WTC11 (cell line): Measurements from ENCODE around the gene NAT8L. TPM values are rescaled to one million over a fixed set of nuclear protein-coding genes. Genes with fewer than 3 reads are reported as not detected.

Experiments
- ATAC-seq: fragments of 200-7000 bp; cut with Tn5 transposase; 2 replicates; pipeline ENCODE4 v1.10.0; 2021; ENCODE audit warnings: mild to moderate bottlenecking, moderate library complexity
- CTCF ChIA-PET: fragments of 300-600 bp; sonication (Branson Sonifier 250); formaldehyde crosslinking; loops from one replicate; lab custom pipeline; 2021; ENCODE audit warnings: antibody characterized with exemption; lab: Charles Lee
- POLR2A ChIA-PET: fragments of 350-600 bp; sonication (Branson Sonifier 250); formaldehyde crosslinking; loops from one replicate; lab custom pipeline; 2021; ENCODE audit warnings: antibody characterized with exemption; lab: Charles Lee
- DNase-seq: peaks from one replicate; pipeline ENCODE4 v3.0.0; 2021; ENCODE audit warnings: low spot score
- H3K27ac Mint-ChIP-seq: 2 replicates; pipeline ENCODE4 v1.8.0; 2021; ENCODE audit warnings: mixed read lengths
- H3K27me3 Mint-ChIP-seq: 2 replicates; pipeline ENCODE4 v1.8.0; 2021; ENCODE audit warnings: low read depth, mild to moderate bottlenecking, moderate library complexity, mixed read lengths
- H3K36me3 Mint-ChIP-seq: 2 replicates; pipeline ENCODE4 v1.8.0; 2021; ENCODE audit warnings: mixed read lengths
- H3K4me1 Mint-ChIP-seq: 2 replicates; pipeline ENCODE4 v1.8.0; 2022; ENCODE audit warnings: mixed read lengths
- H3K4me3 Mint-ChIP-seq: 2 replicates; pipeline ENCODE4 v1.8.0; 2021; ENCODE audit warnings: mild to moderate bottlenecking, moderate library complexity, mixed read lengths
- H3K9me3 Mint-ChIP-seq: 2 replicates; pipeline ENCODE4 v1.8.0; 2021; ENCODE audit warnings: mixed read lengths
- AR ChIP-seq: fragments of 250-450 bp; sonication (Bioruptor Pico); IDR thresholded peaks from 2 replicates; pipeline ENCODE4 v1.9.0; 2021; ENCODE audit warnings: mild to moderate bottlenecking
- ATF1 ChIP-seq: sonication (generic); formaldehyde crosslinking; IDR thresholded peaks from 2 replicates; pipeline ENCODE4 v1.8.1; 2023; ENCODE audit warnings: mild to moderate bottlenecking, moderate library complexity, missing genetic modification reagents
- CBFB ChIP-seq: sonication (generic); formaldehyde crosslinking; IDR thresholded peaks from 2 replicates; pipeline ENCODE4 v1.8.1; 2022; ENCODE audit warnings: mild to moderate bottlenecking, low read depth, missing genetic modification reagents
- CREB1 ChIP-seq: sonication (generic); formaldehyde crosslinking; IDR thresholded peaks from 2 replicates; pipeline ENCODE4 v1.8.0; 2023; ENCODE audit warnings: mild to moderate bottlenecking, missing genetic modification reagents
- FOXP1 ChIP-seq: sonication (generic); formaldehyde crosslinking; IDR thresholded peaks from 2 replicates; pipeline ENCODE4 v1.8.0; 2022; ENCODE audit warnings: missing genetic modification reagents, mild to moderate bottlenecking, moderate library complexity, borderline replicate concordance
- GABPB1 ChIP-seq: sonication (generic); formaldehyde crosslinking; IDR thresholded peaks from 2 replicates; pipeline ENCODE4 v1.8.1; 2023; ENCODE audit warnings: mild to moderate bottlenecking, missing genetic modification reagents
- GRHL2 ChIP-seq: fragments of 250-450 bp; sonication (Bioruptor Pico); IDR thresholded peaks from 2 replicates; pipeline ENCODE4 v1.8.0; 2022; ENCODE audit warnings: mild to moderate bottlenecking, moderate library complexity; ENCODE audit not compliant: insufficient replicate concordance, severe bottlenecking
- JUN ChIP-seq: sonication (generic); formaldehyde crosslinking; IDR thresholded peaks from 2 replicates; pipeline ENCODE4 v1.8.0; 2023; ENCODE audit warnings: mild to moderate bottlenecking, missing genetic modification reagents
- NFATC4 ChIP-seq: fragments of 250-450 bp; sonication (Bioruptor Pico); IDR thresholded peaks from 2 replicates; pipeline ENCODE4 v1.9.0; 2021; ENCODE audit warnings: mild to moderate bottlenecking
- PRRX2 ChIP-seq: fragments of 250-450 bp; sonication (Bioruptor Pico); IDR thresholded peaks from 2 replicates; pipeline ENCODE4 v1.8.0; 2021; ENCODE audit warnings: mild to moderate bottlenecking
- SOX15 ChIP-seq: fragments of 250-450 bp; sonication (Bioruptor Pico); IDR thresholded peaks from 2 replicates; pipeline ENCODE4 v1.9.0; 2021; ENCODE audit warnings: mild to moderate bottlenecking
- STAT6 ChIP-seq: sonication (generic); formaldehyde crosslinking; conservative IDR thresholded peaks from 2 replicates; pipeline ENCODE4 v1.8.1; 2023; ENCODE audit warnings: mild to moderate bottlenecking, low read depth, missing genetic modification reagents, moderate library complexity
- TEAD1 ChIP-seq: sonication (generic); formaldehyde crosslinking; IDR thresholded peaks from 2 replicates; pipeline ENCODE4 v1.8.0; 2022; ENCODE audit warnings: mild to moderate bottlenecking, missing genetic modification reagents
- TEAD4 ChIP-seq: sonication (generic); formaldehyde crosslinking; IDR thresholded peaks from 2 replicates; pipeline ENCODE4 v1.8.0; 2022; ENCODE audit warnings: mild to moderate bottlenecking, missing genetic modification reagents
- USF2 ChIP-seq: sonication (generic); formaldehyde crosslinking; IDR thresholded peaks from 2 replicates; pipeline ENCODE4 v1.8.1; 2023; ENCODE audit warnings: mild to moderate bottlenecking, missing genetic modification reagents, moderate library complexity
- ZBTB21 ChIP-seq: sonication (generic); formaldehyde crosslinking; IDR thresholded peaks from 2 replicates; pipeline ENCODE4 v1.8.1; 2023; ENCODE audit warnings: mild to moderate bottlenecking, missing genetic modification reagents, borderline replicate concordance
- ZNF232 ChIP-seq: sonication (generic); formaldehyde crosslinking; IDR thresholded peaks from 2 replicates; pipeline ENCODE4 v1.8.0; 2022; ENCODE audit warnings: mild to moderate bottlenecking, missing genetic modification reagents
- total RNA-seq: library from RNA; stranded (reverse); gene quantifications from 3 replicates; pipeline ENCODE4 v1.2.3, GENCODE V29; 2021
- TF ChIP-seq, protein P1 (sequence below): sonication (generic); formaldehyde crosslinking; IDR thresholded peaks from 2 replicates; pipeline ENCODE4 v1.8.1; 2022; ENCODE audit warnings: mild to moderate bottlenecking, missing genetic modification reagents, moderate library complexity, borderline replicate concordance
- TF ChIP-seq, protein P2 (sequence below): sonication (generic); formaldehyde crosslinking; IDR thresholded peaks from 2 replicates; pipeline ENCODE4 v1.8.1; 2023; ENCODE audit warnings: mild to moderate bottlenecking, missing genetic modification reagents
- TF ChIP-seq, protein P3 (sequence below): fragments of 250-450 bp; sonication (Bioruptor Pico); IDR thresholded peaks from 2 replicates; pipeline ENCODE4 v1.9.0; 2021; ENCODE audit warnings: mild to moderate bottlenecking
- TF ChIP-seq, protein P4 (sequence below): sonication (generic); formaldehyde crosslinking; IDR thresholded peaks from 2 replicates; pipeline ENCODE4 v1.8.0; 2022; ENCODE audit warnings: missing genetic modification reagents
- TF ChIP-seq, protein P5 (sequence below): fragments of 250-450 bp; sonication (Bioruptor Pico); IDR thresholded peaks from 2 replicates; pipeline ENCODE4 v1.9.0; 2021; ENCODE audit warnings: moderate library complexity, mild to moderate bottlenecking, inconsistent platforms, borderline replicate concordance

NAT8L gene
- total RNA-seq, 1 experiment from 2014 or later, result 20.0 TPM

DNA sequence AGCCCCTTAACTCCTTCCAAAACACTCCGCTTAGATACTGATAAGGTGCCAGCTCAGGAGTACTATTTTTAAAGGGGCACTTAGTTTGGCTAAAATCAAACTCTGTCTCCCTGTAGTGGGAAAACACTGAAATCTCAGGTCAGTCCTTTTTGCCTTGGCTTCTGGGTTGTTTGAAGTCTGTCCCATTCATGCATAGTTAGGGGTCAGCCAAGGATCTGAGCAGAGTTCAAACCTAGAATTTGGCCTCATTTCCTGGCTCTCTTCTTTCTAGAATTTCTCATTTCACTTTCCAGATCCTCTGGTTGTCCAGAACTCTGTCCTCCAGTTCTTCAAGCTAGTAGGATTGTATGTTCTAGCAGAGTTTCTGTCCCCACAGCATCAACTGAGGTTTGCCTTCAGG lies 31.5 kb downstream of the NAT8L start (continued):
- TF ChIP-seq AR (CRISPR knock-in tag), result no peak
- no peak for TF ChIP-seq STAT6 (CRISPR knock-in tag)
- no peak for TF ChIP-seq FOXP1
- TF ChIP-seq GRHL2, result no peak
- TF ChIP-seq USF2 (CRISPR knock-in tag), result no peak
- no peak for TF ChIP-seq SOX15 (CRISPR knock-in tag)
- TF ChIP-seq, protein P1, sequence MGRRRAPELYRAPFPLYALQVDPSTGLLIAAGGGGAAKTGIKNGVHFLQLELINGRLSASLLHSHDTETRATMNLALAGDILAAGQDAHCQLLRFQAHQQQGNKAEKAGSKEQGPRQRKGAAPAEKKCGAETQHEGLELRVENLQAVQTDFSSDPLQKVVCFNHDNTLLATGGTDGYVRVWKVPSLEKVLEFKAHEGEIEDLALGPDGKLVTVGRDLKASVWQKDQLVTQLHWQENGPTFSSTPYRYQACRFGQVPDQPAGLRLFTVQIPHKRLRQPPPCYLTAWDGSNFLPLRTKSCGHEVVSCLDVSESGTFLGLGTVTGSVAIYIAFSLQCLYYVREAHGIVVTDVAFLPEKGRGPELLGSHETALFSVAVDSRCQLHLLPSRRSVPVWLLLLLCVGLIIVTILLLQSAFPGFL (CRISPR knock-in tag), result no peak
- TF ChIP-seq, protein P2, sequence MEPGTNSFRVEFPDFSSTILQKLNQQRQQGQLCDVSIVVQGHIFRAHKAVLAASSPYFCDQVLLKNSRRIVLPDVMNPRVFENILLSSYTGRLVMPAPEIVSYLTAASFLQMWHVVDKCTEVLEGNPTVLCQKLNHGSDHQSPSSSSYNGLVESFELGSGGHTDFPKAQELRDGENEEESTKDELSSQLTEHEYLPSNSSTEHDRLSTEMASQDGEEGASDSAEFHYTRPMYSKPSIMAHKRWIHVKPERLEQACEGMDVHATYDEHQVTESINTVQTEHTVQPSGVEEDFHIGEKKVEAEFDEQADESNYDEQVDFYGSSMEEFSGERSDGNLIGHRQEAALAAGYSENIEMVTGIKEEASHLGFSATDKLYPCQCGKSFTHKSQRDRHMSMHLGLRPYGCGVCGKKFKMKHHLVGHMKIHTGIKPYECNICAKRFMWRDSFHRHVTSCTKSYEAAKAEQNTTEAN (CRISPR knock-in tag), result no peak
- TF ChIP-seq JUN, result no peak
- TF ChIP-seq ZNF232, result no peak
- TF ChIP-seq, protein P3, sequence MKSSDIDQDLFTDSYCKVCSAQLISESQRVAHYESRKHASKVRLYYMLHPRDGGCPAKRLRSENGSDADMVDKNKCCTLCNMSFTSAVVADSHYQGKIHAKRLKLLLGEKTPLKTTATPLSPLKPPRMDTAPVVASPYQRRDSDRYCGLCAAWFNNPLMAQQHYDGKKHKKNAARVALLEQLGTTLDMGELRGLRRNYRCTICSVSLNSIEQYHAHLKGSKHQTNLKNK, result no peak
- TF ChIP-seq ZBTB21 (CRISPR knock-in tag), result no peak
- no peak for TF ChIP-seq ATF1
- TF ChIP-seq CREB1 (CRISPR knock-in tag), result no peak
- no peak for TF ChIP-seq NFATC4

DNA sequence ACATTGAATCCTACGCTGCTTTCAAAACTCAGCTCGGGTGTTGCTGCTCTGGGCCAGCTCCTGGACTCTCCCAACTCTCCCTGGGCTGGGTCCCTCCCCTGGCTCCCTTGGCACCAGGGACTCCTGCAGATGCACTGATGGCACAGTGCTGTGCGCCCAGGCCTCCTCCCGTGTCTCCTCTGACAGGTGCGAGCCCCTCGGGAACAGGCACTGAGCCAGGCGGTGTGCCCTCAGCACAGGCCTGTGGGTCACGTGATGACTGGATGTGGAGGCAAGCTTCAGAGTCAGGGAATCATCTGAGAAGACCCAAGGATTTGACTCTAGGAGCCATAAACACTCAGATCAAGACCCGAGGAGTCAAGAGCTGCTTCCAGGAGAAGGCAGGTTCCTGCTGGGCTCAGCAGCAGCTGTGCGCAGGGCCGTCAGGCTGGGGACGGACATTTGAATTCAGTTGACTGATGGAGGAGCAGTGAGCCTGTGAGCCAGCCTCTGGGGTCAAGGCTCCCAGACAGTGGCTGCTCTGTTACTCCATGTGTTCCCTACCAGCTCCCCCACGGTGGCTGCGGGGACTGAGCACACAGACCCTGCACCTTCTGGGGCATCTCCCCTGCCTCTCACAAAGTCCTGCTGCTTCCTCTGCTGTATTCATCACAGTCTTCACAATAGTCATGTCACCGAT lies 33.0 kb downstream of the NAT8L start:
- no peak overlapping the region for H3K4me3 Mint-ChIP-seq
- H3K27me3 Mint-ChIP-seq, result peaks cover 9% of the 10 kb centered on the region; the same call in 1 of the 2 replicates
- no peak for DNase-seq
- peaks cover 9% of the 10 kb centered on the region for H3K9me3 Mint-ChIP-seq
- ChIA-PET POLR2A (no interaction called here), CTCF (interaction anchor here (1.4 kb wide), 1 partner anchor 250 kb away, joined by 4 read pairs; no protein-coding TSS in a partner anchor)
- H3K4me1 Mint-ChIP-seq, result no peaks in the 10 kb centered on the region
- H3K36me3 Mint-ChIP-seq, result peaks cover 7% of the 10 kb centered on the region
- no peak overlapping the region for H3K27ac Mint-ChIP-seq
- ATAC-seq, result peak; percentile 16; the same call in 1 of the 2 replicates
- TF ChIP-seq GABPB1 (CRISPR knock-in tag) (no peak), TEAD1 (CRISPR knock-in tag) (no peak), CBFB (CRISPR knock-in tag) (no peak), TEAD4 (CRISPR knock-in tag) (no peak), PRRX2 (CRISPR knock-in tag) (no peak)
- TF ChIP-seq, protein P4, sequence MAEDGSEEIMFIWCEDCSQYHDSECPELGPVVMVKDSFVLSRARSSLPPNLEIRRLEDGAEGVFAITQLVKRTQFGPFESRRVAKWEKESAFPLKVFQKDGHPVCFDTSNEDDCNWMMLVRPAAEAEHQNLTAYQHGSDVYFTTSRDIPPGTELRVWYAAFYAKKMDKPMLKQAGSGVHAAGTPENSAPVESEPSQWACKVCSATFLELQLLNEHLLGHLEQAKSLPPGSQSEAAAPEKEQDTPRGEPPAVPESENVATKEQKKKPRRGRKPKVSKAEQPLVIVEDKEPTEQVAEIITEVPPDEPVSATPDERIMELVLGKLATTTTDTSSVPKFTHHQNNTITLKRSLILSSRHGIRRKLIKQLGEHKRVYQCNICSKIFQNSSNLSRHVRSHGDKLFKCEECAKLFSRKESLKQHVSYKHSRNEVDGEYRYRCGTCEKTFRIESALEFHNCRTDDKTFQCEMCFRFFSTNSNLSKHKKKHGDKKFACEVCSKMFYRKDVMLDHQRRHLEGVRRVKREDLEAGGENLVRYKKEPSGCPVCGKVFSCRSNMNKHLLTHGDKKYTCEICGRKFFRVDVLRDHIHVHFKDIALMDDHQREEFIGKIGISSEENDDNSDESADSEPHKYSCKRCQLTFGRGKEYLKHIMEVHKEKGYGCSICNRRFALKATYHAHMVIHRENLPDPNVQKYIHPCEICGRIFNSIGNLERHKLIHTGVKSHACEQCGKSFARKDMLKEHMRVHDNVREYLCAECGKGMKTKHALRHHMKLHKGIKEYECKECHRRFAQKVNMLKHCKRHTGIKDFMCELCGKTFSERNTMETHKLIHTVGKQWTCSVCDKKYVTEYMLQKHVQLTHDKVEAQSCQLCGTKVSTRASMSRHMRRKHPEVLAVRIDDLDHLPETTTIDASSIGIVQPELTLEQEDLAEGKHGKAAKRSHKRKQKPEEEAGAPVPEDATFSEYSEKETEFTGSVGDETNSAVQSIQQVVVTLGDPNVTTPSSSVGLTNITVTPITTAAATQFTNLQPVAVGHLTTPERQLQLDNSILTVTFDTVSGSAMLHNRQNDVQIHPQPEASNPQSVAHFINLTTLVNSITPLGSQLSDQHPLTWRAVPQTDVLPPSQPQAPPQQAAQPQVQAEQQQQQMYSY, result no peak
- TF ChIP-seq, protein P5, sequence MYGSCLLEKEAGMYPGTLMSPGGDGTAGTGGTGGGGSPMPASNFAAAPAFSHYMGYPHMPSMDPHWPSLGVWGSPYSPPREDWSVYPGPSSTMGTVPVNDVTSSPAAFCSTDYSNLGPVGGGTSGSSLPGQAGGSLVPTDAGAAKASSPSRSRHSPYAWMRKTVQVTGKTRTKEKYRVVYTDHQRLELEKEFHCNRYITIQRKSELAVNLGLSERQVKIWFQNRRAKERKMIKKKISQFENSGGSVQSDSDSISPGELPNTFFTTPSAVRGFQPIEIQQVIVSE (CRISPR knock-in tag), result no peak
